Measurements from ENCODE around the gene CUL2.

DNA sequence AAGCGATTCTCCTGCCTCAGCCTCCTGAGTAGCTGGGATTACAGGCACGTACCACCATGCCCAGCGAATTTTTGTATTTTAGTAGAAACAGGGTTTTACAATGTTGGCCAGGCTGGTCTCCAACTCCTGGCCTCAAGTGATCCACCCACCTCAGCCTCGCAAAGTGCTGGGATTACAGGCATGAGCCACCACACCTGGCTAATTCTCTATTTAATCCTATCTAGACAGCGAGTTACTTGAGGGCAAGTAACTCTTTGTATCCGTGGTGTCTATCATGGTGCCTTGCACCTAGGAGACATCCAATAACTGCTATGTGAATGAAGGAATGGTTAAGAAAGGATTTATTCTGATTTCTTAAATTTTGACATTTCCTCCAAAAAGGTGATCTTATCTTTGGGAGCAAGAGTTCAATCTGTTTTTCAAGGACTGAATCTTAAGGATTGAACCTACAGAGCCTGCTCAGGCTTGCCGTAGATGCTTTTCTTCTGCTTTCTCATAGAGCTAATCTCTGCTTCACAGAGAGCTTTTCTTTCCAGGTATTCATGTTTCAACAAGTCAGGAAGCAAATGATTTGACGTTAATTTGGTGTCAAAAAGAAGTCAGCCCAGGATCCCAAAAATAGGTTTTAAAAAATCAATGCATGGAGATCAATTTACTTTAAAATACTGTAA is 101.6 kb downstream of the CUL2 start:
- TF ChIP-seq POLR2A (IDR thresholded peaks at IDR 0.05; ENCODE audit: low read depth, low read length) (no peak), CTCF (conservative IDR thresholded peaks at IDR 0.05; ENCODE audit: low read depth, low read length) (no peak)

All from IMR-90 (cell line).